HG03442 (cell line): ENCODE measurements around the gene GJD3.
A peak's percentile ranks its signal among the peaks of the same experiment; 100 is the strongest.
"Not testable (repeated sequence)": the region's sequence is repeated elsewhere in the genome, so short reads cannot be mapped to it uniquely, and the experiment has no call there.

Source experiments
- ATAC-seq: cut with Tn5 transposase; IDR thresholded peaks from one replicate; pipeline ENCODE4 v1.9.1; 2021; ENCODE audit warnings: mild to moderate bottlenecking, moderate library complexity; ENCODE audit not compliant: unreplicated experiment

GJD3 gene

DNA sequence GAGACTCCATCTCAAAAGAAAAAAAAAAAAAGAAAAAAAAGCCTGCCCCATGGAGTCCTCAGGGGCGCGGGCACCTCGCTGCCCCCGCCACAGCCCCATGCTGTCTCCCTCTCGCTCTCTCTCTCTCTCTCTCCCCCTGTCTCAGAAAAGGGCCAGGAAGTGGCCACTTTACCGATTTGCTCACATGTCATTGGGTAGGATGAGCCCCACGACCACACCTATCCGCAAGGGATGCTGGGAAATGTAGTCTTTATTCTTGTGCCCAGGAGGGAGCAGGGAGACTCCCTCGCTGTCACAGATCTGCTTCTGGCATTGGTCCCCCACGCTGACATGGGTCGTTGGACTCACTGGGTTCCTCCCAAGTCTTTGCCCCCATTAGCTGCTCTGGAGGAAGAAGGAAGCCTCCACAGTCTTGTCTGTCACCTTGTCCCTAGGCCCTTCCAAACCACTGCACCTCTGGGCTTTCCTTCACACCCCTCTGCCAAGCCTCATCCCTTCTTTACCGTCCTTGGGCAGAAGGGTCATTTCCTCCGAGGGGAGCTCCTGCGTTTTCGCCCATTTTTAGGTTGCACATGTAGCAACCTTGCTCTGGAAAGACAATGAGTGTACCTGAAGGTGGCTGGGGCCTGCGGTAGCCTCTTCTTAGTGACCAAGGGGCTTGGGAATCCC lies 6.9 kb upstream of the GJD3 start:
- no peak for ATAC-seq

DNA sequence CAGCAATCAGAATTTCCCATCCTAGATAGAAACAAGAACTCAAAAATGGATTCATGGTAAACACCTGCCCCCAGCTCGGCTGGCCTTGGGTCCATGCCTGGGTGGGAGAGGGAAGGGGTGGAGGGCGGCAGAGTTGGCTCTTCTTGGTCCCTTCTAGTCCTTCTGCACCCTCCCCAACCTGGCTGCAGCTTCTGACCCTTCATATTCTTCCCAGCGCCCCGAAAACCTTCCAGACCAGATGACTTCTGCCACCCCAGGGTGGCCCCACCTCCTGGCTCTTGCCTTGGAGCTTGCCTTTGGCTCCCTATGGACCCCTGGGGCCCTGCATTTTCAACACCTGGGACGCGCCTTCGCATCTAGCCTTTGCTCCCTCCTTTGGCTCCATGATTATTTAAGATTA lies 5.4 kb upstream of the GJD3 start:
- no peak for ATAC-seq

DNA sequence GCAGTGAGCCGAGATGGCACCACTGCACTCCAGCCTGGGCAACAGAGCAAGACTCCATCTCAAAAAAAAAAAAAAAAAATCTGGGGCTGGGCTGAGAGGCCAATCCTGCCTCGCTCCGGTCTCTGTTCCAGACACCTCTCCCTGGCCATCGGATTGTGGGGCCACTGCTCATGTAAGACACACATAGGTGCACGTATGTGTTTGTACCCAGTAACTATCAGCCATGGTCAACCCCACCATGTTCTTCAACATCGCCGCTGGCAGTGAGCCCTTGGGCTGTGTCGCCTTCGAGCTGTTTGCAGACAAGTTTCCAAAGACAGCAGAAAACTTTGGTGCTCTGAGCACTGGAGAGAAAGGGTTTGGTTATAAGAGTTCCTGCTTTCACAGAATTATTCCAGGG lies 3.2 kb upstream of the GJD3 start:
- not testable (repeated sequence) for ATAC-seq

DNA sequence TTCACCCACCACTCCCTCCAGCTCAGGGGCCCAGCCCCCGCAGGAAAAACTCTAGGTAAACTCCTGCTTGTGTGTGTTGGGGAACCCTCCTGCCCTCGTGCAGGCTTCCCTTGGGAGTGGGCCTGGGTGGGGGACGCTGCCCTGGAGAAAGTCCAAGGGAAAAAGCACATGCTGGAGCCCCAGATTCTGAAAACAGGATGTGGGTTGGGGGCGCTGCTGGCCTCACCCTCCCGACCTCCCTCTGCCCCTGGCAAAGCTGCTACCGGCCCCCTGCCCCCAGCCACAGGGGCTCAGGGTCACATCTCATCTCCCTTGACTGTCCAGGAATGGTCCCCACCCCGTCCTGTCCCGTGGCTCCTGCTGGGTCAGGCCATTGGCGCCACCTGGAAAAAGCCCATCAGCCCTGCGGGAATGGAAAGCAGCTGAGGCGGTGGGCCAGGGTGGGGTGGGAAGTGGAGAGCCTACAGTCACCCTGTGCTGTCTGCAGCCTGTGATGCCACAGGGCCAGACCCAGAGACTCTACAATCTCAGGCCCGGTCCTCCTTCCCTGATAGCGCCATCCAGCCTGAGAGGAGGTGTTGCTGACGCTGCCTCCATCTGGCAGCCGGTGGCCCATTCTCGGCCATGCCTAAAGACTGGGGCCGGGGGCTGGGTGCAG lies 2.5 kb upstream of the GJD3 start:
- ATAC-seq, result no peak

GRCh38 chr17:40366076-40366860 lies 1.7 kb upstream of the GJD3 start:
- no peak for ATAC-seq

DNA sequence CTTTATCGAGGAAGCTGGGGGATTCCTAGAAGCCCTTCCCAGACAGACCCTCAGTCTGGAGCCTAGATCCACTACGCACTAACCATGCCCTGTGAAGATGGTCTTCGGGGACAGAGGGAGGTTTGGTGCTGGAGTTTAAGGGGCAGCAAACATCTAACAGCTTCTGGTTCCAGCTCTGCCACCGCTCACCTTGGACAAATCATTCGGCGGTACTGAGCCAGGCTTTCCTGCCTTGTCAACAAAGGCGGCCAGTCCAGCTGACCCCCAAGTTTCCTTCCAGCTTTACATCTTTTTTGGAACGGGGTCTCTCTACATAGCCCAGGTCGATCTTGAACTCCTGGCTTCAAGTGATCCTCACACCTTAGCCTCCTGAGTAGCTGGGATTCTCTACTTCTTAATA lies 369 bp upstream of the GJD3 start:
- no peak for ATAC-seq

DNA sequence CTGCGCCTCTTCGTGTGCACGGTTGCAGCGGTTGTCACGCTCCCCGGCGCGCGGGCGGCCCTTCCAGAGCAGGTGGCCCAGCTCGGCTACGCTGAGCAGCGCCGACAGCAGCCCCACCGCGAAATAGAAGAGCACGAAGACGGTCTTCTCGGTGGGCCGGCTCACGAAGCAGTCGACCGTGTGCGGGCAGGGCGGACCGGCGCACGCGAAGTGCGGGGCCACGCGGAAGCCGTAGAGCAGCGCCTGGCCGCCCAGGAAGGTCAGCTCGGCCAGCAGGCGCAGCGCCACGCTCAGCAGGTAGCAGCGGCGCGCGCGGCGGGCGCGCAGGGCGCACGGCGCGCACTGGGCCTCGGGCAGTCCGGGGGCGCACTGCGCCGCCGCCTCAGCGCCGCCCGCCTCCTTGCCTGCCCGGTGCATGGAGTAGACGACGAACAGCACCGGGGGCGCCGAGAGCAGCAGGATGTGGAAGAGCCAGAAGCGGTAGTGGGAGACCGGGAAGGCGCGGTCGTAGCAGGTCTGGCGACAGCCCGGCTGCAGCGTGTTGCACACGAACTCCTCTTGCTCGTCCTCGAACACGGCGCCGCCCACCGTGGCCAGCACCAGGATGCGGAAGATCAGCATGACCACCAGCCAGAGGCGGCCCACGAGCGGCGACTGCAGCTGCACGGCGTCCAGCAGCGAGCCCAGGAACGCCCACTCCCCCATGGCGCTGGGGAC lies 1.3 kb downstream of the GJD3 start:
- peak; percentile 21 for ATAC-seq

GRCh38 chr17:40362696-40363110 lies 1.8 kb downstream of the GJD3 start:
- peak; percentile 64 for ATAC-seq

GRCh38 chr17:40361925-40362695 lies 2.4 kb downstream of the GJD3 start:
- ATAC-seq, result no peak

DNA sequence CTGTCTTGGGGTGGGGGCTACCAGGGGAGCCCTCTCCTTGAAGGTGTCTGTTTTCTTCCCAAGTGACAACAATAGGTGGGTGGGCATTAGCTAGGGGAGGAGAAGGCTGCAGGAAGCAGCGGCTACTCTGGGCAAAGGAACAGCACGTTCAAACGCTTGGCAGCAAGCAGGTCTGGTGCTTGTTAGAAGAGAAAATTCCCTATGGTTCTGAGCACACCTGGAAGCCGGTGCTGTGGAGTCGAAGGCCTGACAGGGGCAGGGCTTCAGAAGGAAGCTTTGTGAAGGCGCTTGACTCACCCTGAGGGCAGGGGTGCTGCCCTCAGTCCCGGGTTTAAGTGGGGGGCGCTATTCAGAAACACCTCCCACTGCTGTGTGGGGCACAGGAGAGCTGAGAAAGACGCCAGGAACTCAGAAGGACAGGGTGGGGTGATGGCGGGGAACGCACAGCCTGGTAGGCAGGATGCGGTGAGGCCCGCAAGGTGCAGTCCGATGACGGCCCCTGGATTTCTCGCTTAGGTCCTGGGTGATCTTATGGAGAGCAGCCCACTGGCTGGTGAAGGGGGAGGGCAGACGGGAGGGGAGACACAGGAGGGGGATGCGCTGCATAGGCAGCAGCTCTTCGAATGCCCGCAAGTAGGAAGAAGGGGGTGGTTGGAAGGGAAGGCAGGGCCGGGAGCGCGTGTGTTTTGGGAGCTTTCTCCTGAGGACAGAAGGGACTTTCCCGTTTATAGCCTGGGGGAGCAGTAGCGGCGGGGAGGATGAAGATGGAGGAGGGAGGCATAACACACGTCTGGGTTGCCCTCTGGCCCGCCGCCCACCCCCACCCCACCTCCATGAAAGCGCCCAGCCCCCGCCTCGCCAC lies 3.2 kb downstream of the GJD3 start:
- no peak for ATAC-seq

- no peak for ATAC-seq
These were observed 4.4 kb downstream of the GJD3 start for GRCh38 chr17:40360091-40360490.

DNA sequence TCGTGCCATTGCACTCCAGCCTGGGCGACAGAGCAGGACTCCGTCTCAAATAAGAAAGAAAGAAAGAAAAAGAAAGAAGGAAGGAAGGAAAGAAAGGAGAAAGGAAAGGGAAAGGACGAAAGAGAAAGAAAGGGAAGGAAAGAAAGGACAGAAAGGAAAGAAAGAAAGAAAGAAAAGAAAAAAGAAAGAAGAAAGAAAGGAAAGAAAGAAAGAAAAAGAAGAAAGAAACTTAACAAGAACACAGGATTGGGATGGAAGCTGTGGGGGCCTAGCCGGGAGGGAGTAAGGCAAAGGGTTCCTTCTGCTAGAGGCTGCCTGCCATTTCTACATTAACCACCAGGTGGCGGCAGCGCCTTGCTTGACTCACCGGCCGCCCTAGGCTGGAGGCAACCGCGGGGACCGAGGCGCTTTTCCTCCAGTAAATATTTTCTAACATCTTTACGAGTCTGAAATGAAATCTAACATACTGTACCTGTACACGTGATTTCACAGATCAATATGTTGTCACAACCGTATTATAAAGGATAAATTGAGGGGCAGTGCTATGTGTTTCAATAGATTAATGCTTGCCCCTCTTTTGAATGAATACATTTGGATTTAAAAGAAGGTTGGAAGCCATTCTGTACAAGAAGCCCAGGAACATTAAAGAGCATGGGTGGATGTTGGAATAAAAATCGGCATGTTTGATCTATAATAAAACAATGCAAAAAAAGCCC lies 6.1 kb downstream of the GJD3 start:
- ATAC-seq, result no peak

DNA sequence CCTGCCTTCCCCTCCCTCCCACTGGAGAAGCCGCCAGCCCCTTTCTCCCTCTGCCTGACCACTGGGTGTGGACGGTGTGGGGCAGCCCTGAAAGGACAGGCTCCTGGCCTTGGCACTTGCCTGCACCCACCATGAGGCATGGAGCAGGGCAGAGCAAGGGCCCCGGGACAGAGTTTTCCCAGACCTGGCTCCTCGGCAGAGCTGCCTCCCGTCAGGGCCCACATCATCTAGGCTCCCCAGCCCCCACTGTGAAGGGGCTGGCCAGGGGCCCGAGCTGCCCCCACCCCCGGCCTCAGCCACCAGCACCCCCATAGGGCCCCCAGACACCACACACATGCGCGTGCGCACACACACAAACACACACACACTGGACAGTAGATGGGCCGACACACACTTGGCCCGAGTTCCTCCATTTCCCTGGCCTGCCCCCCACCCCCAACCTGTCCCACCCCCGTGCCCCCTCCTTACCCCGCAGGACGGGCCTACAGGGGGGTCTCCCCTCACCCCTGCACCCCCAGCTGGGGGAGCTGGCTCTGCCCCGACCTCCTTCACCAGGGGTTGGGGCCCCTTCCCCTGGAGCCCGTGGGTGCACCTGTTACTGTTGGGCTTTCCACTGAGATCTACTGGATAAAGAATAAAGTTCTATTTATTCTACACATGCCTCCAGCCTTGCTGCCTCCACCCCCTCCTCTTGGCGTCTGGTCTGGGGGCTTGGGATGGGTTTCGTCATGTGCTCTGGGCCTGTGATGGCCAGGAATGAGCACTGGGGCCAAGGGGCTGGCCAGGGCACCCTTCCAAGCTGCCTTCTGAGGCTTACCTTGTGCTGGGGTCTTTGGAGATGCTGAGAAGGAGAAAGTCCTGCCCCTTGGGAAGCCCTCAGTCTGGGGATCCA lies 7.3 kb downstream of the GJD3 start:
- no peak for ATAC-seq

DNA sequence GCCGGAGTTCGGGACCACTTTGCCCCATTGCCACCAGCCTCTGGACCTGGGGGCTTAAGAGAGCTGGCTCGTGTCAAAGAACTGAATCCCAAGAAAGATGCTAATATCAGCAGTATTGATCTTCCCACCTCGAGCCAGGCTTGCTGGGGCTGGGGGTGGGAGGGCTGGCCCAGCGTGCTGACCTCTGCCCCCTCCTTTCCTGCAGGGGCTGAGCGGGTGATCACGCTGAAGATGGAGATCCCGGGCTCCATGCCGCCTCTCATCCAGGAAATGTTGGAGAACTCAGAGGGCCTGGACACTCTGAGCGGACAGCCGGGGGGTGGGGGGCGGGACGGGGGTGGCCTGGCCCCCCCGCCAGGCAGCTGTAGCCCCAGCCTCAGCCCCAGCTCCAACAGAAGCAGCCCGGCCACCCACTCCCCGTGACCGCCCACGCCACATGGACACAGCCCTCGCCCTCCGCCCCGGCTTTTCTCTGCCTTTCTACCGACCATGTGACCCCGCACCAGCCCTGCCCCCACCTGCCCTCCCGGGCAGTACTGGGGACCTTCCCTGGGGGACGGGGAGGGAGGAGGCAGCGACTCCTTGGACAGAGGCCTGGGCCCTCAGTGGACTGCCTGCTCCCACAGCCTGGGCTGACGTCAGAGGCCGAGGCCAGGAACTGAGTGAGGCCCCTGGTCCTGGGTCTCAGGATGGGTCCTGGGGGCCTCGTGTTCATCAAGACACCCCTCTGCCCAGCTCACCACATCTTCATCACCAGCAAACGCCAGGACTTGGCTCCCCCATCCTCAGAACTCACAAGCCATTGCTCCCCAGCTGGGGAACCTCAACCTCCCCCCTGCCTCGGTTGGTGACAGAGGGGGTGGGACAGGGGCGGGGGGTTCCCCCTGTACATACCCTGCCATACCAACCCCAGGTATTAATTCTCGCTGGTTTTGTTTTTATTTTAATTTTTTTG lies 8.5 kb downstream of the GJD3 start:
- no peak for ATAC-seq

GRCh38 chr17:40355123-40355803 lies 9.3 kb downstream of the GJD3 start:
- no peak for ATAC-seq
